Measurements from ENCODE around the gene ACTL8.

The ACTL8 gene

GRCh38 chr1:17772615-17773212, 17.6 kb downstream of the ACTL8 start:
- no peak overlapping the region for H3K4me3 ChIP-seq (ENCODE audit: low read depth in 1 of 2, low read length in 2 of 2)
- H3K27me3 ChIP-seq (ENCODE audit: low read depth, low read length) = no peaks in the 10 kb centered on the region
- H3K4me1 ChIP-seq (ENCODE audit: control insufficient read depth in 1 of 2, insufficient read depth in 2 of 2, low read length in 2 of 2) = no peaks in the 10 kb centered on the region

GRCh38 chr1:17773591-17774326, 18.6 kb downstream of the ACTL8 start:
- no peak overlapping the region for H3K4me3 ChIP-seq (ENCODE audit: low read depth in 1 of 2, low read length in 2 of 2)
- no peak overlapping the region for H3K27ac ChIP-seq (ENCODE audit: low read length)
- no peaks in the 10 kb centered on the region for H3K9me3 ChIP-seq (ENCODE audit: control insufficient read depth in 1 of 2, low read length in 2 of 2)
- no peaks in the 10 kb centered on the region for H3K4me1 ChIP-seq (ENCODE audit: control insufficient read depth in 1 of 2, insufficient read depth in 2 of 2, low read length in 2 of 2)
- no peaks in the 10 kb centered on the region for H3K27me3 ChIP-seq (ENCODE audit: low read depth, low read length)
- H3K36me3 ChIP-seq (ENCODE audit: control insufficient read depth in 1 of 2, insufficient read depth in 2 of 2, low read length in 2 of 2) = no peaks in the 10 kb centered on the region

More at GRCh38 chr1:17772615-17773212, 17.6 kb downstream of the ACTL8 start:
- Histone ChIP-seq H3K9me3 (ENCODE audit: control insufficient read depth in 1 of 2, low read length in 2 of 2) (no peaks in the 10 kb centered on the region), H3K36me3 (ENCODE audit: control insufficient read depth in 1 of 2, insufficient read depth in 2 of 2, low read length in 2 of 2) (no peaks in the 10 kb centered on the region), H3K27ac (ENCODE audit: low read length) (no peak overlapping the region)

GRCh38 chr1:17774452-17774851, 19.3 kb downstream of the ACTL8 start:
- Histone ChIP-seq H3K4me1 (ENCODE audit: control insufficient read depth in 1 of 2, insufficient read depth in 2 of 2, low read length in 2 of 2) (no peaks in the 10 kb centered on the region), H3K36me3 (ENCODE audit: control insufficient read depth in 1 of 2, insufficient read depth in 2 of 2, low read length in 2 of 2) (no peaks in the 10 kb centered on the region), H3K9me3 (ENCODE audit: control insufficient read depth in 1 of 2, low read length in 2 of 2) (no peaks in the 10 kb centered on the region), H3K27ac (ENCODE audit: low read length) (no peak overlapping the region), H3K27me3 (ENCODE audit: low read depth, low read length) (no peaks in the 10 kb centered on the region), H3K4me3 (ENCODE audit: low read depth in 1 of 2, low read length in 2 of 2) (no peak overlapping the region)

- Histone ChIP-seq H3K4me3 (ENCODE audit: low read depth in 1 of 2, low read length in 2 of 2) (no peak overlapping the region), H3K27ac (ENCODE audit: low read length) (no peak overlapping the region), H3K9me3 (ENCODE audit: control insufficient read depth in 1 of 2, low read length in 2 of 2) (no peaks in the 10 kb centered on the region), H3K4me1 (ENCODE audit: control insufficient read depth in 1 of 2, insufficient read depth in 2 of 2, low read length in 2 of 2) (no peaks in the 10 kb centered on the region), H3K27me3 (ENCODE audit: low read depth, low read length) (peaks cover 5% of the 10 kb centered on the region), H3K36me3 (ENCODE audit: control insufficient read depth in 1 of 2, insufficient read depth in 2 of 2, low read length in 2 of 2) (no peaks in the 10 kb centered on the region)
Measured at GRCh38 chr1:17775796-17776195, 20.7 kb downstream of the ACTL8 start.

GRCh38 chr1:17776426-17776825, 21.3 kb downstream of the ACTL8 start:
- H3K4me3 ChIP-seq (ENCODE audit: low read depth in 1 of 2, low read length in 2 of 2) = no peak overlapping the region
- H3K36me3 ChIP-seq (ENCODE audit: control insufficient read depth in 1 of 2, insufficient read depth in 2 of 2, low read length in 2 of 2) = no peaks in the 10 kb centered on the region
- H3K27ac ChIP-seq (ENCODE audit: low read length) = no peak overlapping the region
- H3K27me3 ChIP-seq (ENCODE audit: low read depth, low read length) = peaks cover 5% of the 10 kb centered on the region
- no peaks in the 10 kb centered on the region for H3K9me3 ChIP-seq (ENCODE audit: control insufficient read depth in 1 of 2, low read length in 2 of 2)
- H3K4me1 ChIP-seq (ENCODE audit: control insufficient read depth in 1 of 2, insufficient read depth in 2 of 2, low read length in 2 of 2) = no peaks in the 10 kb centered on the region

- no peak overlapping the region for H3K4me3 ChIP-seq (ENCODE audit: low read depth in 1 of 2, low read length in 2 of 2)
- H3K36me3 ChIP-seq (ENCODE audit: control insufficient read depth in 1 of 2, insufficient read depth in 2 of 2, low read length in 2 of 2) = no peaks in the 10 kb centered on the region
- H3K27me3 ChIP-seq (ENCODE audit: low read depth, low read length) = peaks cover 5% of the 10 kb centered on the region
- no peaks in the 10 kb centered on the region for H3K4me1 ChIP-seq (ENCODE audit: control insufficient read depth in 1 of 2, insufficient read depth in 2 of 2, low read length in 2 of 2)
- H3K9me3 ChIP-seq (ENCODE audit: control insufficient read depth in 1 of 2, low read length in 2 of 2) = no peaks in the 10 kb centered on the region
- H3K27ac ChIP-seq (ENCODE audit: low read length) = no peak overlapping the region
Measured at GRCh38 chr1:17777330-17777729, 22.2 kb downstream of the ACTL8 start.

GRCh38 chr1:17777818-17778217, 22.7 kb downstream of the ACTL8 start:
- Histone ChIP-seq H3K9me3 (ENCODE audit: control insufficient read depth in 1 of 2, low read length in 2 of 2) (no peaks in the 10 kb centered on the region), H3K27ac (ENCODE audit: low read length) (no peak overlapping the region), H3K36me3 (ENCODE audit: control insufficient read depth in 1 of 2, insufficient read depth in 2 of 2, low read length in 2 of 2) (no peaks in the 10 kb centered on the region), H3K27me3 (ENCODE audit: low read depth, low read length) (peaks cover 5% of the 10 kb centered on the region), H3K4me3 (ENCODE audit: low read depth in 1 of 2, low read length in 2 of 2) (no peak overlapping the region), H3K4me1 (ENCODE audit: control insufficient read depth in 1 of 2, insufficient read depth in 2 of 2, low read length in 2 of 2) (no peaks in the 10 kb centered on the region)

GRCh38 chr1:17780916-17781315, 25.8 kb downstream of the ACTL8 start:
- Histone ChIP-seq H3K4me3 (ENCODE audit: low read depth in 1 of 2, low read length in 2 of 2) (no peak overlapping the region), H3K36me3 (ENCODE audit: control insufficient read depth in 1 of 2, insufficient read depth in 2 of 2, low read length in 2 of 2) (no peaks in the 10 kb centered on the region), H3K27me3 (ENCODE audit: low read depth, low read length) (peaks cover 5% of the 10 kb centered on the region), H3K9me3 (ENCODE audit: control insufficient read depth in 1 of 2, low read length in 2 of 2) (no peaks in the 10 kb centered on the region), H3K4me1 (ENCODE audit: control insufficient read depth in 1 of 2, insufficient read depth in 2 of 2, low read length in 2 of 2) (no peaks in the 10 kb centered on the region), H3K27ac (ENCODE audit: low read length) (no peak overlapping the region)

GRCh38 chr1:17789926-17790325, 34.8 kb downstream of the ACTL8 start:
- H3K27ac ChIP-seq (ENCODE audit: low read length) = no peak overlapping the region
- no peaks in the 10 kb centered on the region for H3K4me1 ChIP-seq (ENCODE audit: control insufficient read depth in 1 of 2, insufficient read depth in 2 of 2, low read length in 2 of 2)
- H3K36me3 ChIP-seq (ENCODE audit: control insufficient read depth in 1 of 2, insufficient read depth in 2 of 2, low read length in 2 of 2) = no peaks in the 10 kb centered on the region
- H3K4me3 ChIP-seq (ENCODE audit: low read depth in 1 of 2, low read length in 2 of 2) = no peak overlapping the region
- H3K27me3 ChIP-seq (ENCODE audit: low read depth, low read length) = no peaks in the 10 kb centered on the region
- no peaks in the 10 kb centered on the region for H3K9me3 ChIP-seq (ENCODE audit: control insufficient read depth in 1 of 2, low read length in 2 of 2)

GRCh38 chr1:17790383-17791054, 35.4 kb downstream of the ACTL8 start:
- Histone ChIP-seq H3K4me1 (ENCODE audit: control insufficient read depth in 1 of 2, insufficient read depth in 2 of 2, low read length in 2 of 2) (no peaks in the 10 kb centered on the region), H3K36me3 (ENCODE audit: control insufficient read depth in 1 of 2, insufficient read depth in 2 of 2, low read length in 2 of 2) (no peaks in the 10 kb centered on the region), H3K4me3 (ENCODE audit: low read depth in 1 of 2, low read length in 2 of 2) (no peak overlapping the region), H3K27me3 (ENCODE audit: low read depth, low read length) (no peaks in the 10 kb centered on the region), H3K9me3 (ENCODE audit: control insufficient read depth in 1 of 2, low read length in 2 of 2) (no peaks in the 10 kb centered on the region), H3K27ac (ENCODE audit: low read length) (no peak overlapping the region)

- Histone ChIP-seq H3K27me3 (ENCODE audit: low read depth, low read length) (no peaks in the 10 kb centered on the region), H3K9me3 (ENCODE audit: control insufficient read depth in 1 of 2, low read length in 2 of 2) (no peaks in the 10 kb centered on the region), H3K4me1 (ENCODE audit: control insufficient read depth in 1 of 2, insufficient read depth in 2 of 2, low read length in 2 of 2) (no peaks in the 10 kb centered on the region), H3K4me3 (ENCODE audit: low read depth in 1 of 2, low read length in 2 of 2) (no peak overlapping the region), H3K36me3 (ENCODE audit: control insufficient read depth in 1 of 2, insufficient read depth in 2 of 2, low read length in 2 of 2) (no peaks in the 10 kb centered on the region), H3K27ac (ENCODE audit: low read length) (no peak overlapping the region)
Measured at GRCh38 chr1:17791055-17791390, 35.9 kb downstream of the ACTL8 start.
